Bronchial smooth muscle cell (primary cell): ENCODE results near the gene CDC42BPA. TPM values are rescaled to one million over a fixed set of nuclear protein-coding genes. Genes with fewer than 3 reads are reported as not detected.

Experiments used
- total RNA-seq: library from RNA; depleted of rRNA; stranded (reverse); fragments of >200 nt; gene quantifications from 2 replicates; pipeline ENCODE4 v1.2.1, GENCODE V29; 2014

CDC42BPA gene, protein sequence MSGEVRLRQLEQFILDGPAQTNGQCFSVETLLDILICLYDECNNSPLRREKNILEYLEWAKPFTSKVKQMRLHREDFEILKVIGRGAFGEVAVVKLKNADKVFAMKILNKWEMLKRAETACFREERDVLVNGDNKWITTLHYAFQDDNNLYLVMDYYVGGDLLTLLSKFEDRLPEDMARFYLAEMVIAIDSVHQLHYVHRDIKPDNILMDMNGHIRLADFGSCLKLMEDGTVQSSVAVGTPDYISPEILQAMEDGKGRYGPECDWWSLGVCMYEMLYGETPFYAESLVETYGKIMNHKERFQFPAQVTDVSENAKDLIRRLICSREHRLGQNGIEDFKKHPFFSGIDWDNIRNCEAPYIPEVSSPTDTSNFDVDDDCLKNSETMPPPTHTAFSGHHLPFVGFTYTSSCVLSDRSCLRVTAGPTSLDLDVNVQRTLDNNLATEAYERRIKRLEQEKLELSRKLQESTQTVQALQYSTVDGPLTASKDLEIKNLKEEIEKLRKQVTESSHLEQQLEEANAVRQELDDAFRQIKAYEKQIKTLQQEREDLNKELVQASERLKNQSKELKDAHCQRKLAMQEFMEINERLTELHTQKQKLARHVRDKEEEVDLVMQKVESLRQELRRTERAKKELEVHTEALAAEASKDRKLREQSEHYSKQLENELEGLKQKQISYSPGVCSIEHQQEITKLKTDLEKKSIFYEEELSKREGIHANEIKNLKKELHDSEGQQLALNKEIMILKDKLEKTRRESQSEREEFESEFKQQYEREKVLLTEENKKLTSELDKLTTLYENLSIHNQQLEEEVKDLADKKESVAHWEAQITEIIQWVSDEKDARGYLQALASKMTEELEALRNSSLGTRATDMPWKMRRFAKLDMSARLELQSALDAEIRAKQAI (N-terminal part only)
- 33.3 and 42.1 TPM in 2 replicates for total RNA-seq

DNA sequence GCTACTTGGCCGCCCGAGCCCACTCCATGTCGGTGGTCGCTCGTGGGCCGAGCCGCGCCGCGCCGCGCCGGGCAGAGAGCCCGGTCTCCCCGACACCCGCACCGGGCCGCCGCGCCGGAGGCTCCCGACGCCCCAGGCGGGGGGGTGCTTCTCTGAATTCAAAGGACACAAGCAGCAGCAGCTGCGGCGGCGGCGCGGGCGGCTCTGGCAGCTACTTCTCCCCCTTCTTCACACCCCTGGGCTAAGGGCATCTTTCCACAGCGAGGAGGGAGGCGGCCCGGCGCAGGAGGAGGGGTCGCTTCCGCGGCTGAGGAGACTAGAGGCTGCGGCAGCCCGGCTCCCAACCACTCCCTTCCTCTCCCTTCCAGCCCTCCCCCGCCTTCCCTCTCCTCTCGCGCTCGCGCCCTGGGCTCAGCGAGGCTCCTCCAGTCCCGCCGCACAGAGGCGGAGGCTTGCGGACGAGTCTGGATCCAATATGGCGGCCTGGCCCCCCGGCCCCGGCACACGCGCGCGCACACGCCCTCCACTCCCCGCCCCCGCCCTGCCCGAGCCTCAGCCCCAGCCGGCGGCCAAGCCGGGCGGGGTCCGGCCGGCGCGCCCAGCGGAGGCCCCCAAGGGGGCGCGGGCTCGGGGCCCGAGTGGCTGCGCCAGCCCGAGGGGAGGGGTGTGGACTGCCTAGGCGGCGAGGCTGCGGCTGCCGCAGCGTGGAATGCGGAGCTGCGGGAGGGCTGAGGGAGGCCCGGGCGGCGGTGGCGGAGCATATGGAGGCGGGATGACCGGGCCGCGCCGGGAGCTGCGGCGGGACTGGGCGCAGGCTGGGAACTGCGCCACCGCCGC, at the start of gene CDC42BPA:
TSS of gene CDC42BPA (minus strand) at position 477 of the 837 bp plus-strand sequence. CDS start 1,310 bp downstream, outside the sequence.

GRCh38 chr1:226940029-226940805, 378.1 kb downstream of the CDC42BPA start, which contains the start of gene COQ8A:
Gene COQ8A, plus strand, starts transcription at chr1:226940294. Its CDS starts 21,092 bp downstream, at chr1:226961386.

Other genes with a start within 250 kb of the CDC42BPA start
- 4.1 and 5.7 TPM in 2 replicates for gene ZNF678, start 245.1 kb upstream of the CDC42BPA start, total RNA-seq